ENCODE results near the gene LRRC8A. TPM values are rescaled to one million over a fixed set of nuclear protein-coding genes. Genes with fewer than 3 reads are reported as not detected.
"Not testable (repeated sequence)": the region's sequence is repeated elsewhere in the genome, so short reads cannot be mapped to it uniquely, and the experiment has no call there.

The LRRC8A gene
- total and polyA plus RNA-seq, 12 donors: 13.2 to 45.1 (median 19.6) TPM

- Histone ChIP-seq H3K4me3 (no peak overlapping the region), H3K36me3 (peaks cover 0 to 39% (median 0%) of the 10 kb centered on the region in 9 donors), H3K9me3 (no peaks in the 10 kb centered on the region), H3K27ac (no peak overlapping the region), H3K4me1 (no peaks in the 10 kb centered on the region), H3K27me3 (no peaks in the 10 kb centered on the region)
- intact Hi-C loops (cut with DNase I): no loop called here
- DNase-seq (no peak), ATAC-seq (no peak)
- 91 to 93% methylated on average over 14 of the region's 14 CpGs for WGBS, 2 donors
- TF ChIP-seq CTCF (IDR thresholded peaks at IDR 0.05): no peak
Observed at GRCh38 chr9:128836509-128837145, 45.3 kb upstream of the LRRC8A start.

- Histone ChIP-seq H3K27me3 (no peaks in the 10 kb centered on the region), H3K27ac (no peak overlapping the region), H3K9me3 (no peaks in the 10 kb centered on the region), H3K4me3 (no peak overlapping the region), H3K4me1 (no peaks in the 10 kb centered on the region), H3K36me3 (peaks cover 0 to 48% (median 0%) of the 10 kb centered on the region in 9 donors)
- ATAC-seq (no peak), DNase-seq (no peak)
- TF ChIP-seq CTCF (IDR thresholded peaks at IDR 0.05): no peak
- WGBS, 2 donors: 67 to 72% methylated on average over 3 of the region's 3 CpGs
- intact Hi-C loops (cut with DNase I): no loop called here
Observed at GRCh38 chr9:128838338-128838737, 43.6 kb upstream of the LRRC8A start.

GRCh38 chr9:128840524-128840923 is 41.4 kb upstream of the LRRC8A start:
- DNase-seq (no peak), ATAC-seq (no peak)
- no peak for TF ChIP-seq CTCF (IDR thresholded peaks at IDR 0.05)
- intact Hi-C loops (cut with DNase I): loop anchor here in 1 of 10 donors (10.0 kb wide), 1 partner anchor 174 kb away; no protein-coding TSS in a partner anchor
- Histone ChIP-seq H3K36me3 (peaks cover 0 to 33% (median 0%) of the 10 kb centered on the region in 9 donors), H3K27me3 (no peaks in the 10 kb centered on the region), H3K27ac (no peak overlapping the region), H3K4me1 (no peaks in the 10 kb centered on the region), H3K9me3 (no peaks in the 10 kb centered on the region), H3K4me3 (no peak overlapping the region)
- WGBS, 2 donors: 97 to 100% methylated on average over 1 of the region's 1 CpG

GRCh38 chr9:128841694-128842492 is 40.0 kb upstream of the LRRC8A start:
- H3K36me3 ChIP-seq: peaks cover 0 to 32% (median 0%) of the 10 kb centered on the region in 9 donors
- WGBS, 2 donors: 90 to 91% methylated on average over 12 of the region's 12 CpGs

GRCh38 chr9:128843171-128843570 is 38.8 kb upstream of the LRRC8A start:
- not testable (repeated sequence) for H3K27me3 ChIP-seq, DNase-seq, H3K9me3 ChIP-seq, H3K4me3 ChIP-seq, ATAC-seq, H3K4me1 ChIP-seq, H3K27ac ChIP-seq
- intact Hi-C loops (cut with DNase I): loop anchor here in 1 of 10 donors (10.0 kb wide), 1 partner anchor 172 kb away; no protein-coding TSS in a partner anchor
- whole genome bisulfite sequencing, 2 donors: 93 to 94% methylated on average over 7 of the region's 7 CpGs
- peaks cover 0 to 26% (median 0%) of the 10 kb centered on the region in 9 donors for H3K36me3 ChIP-seq

More at GRCh38 chr9:128841694-128842492, 40.0 kb upstream of the LRRC8A start:
- Histone ChIP-seq H3K27ac (no peak overlapping the region), H3K4me3 (no peak overlapping the region), H3K4me1 (no peaks in the 10 kb centered on the region), H3K27me3 (no peaks in the 10 kb centered on the region), H3K9me3 (no peaks in the 10 kb centered on the region)
- no peak for TF ChIP-seq CTCF (IDR thresholded peaks at IDR 0.05)
- ATAC-seq: no peak
- DNase-seq: no peak
- intact Hi-C loops (cut with DNase I): loop anchor here in 1 of 10 donors (10.0 kb wide), 1 partner anchor 173 kb away; no protein-coding TSS in a partner anchor
